ENCODE data around the gene DARS1. TPM values are rescaled to one million over a fixed set of nuclear protein-coding genes. Genes with fewer than 3 reads are reported as not detected.

DARS1 gene
- total and polyA plus RNA-seq, 2 of the 13 experiments (the other 11 are each of a cell fraction or from before 2014, with no cell fraction given): 149 to 230 TPM

DNA sequence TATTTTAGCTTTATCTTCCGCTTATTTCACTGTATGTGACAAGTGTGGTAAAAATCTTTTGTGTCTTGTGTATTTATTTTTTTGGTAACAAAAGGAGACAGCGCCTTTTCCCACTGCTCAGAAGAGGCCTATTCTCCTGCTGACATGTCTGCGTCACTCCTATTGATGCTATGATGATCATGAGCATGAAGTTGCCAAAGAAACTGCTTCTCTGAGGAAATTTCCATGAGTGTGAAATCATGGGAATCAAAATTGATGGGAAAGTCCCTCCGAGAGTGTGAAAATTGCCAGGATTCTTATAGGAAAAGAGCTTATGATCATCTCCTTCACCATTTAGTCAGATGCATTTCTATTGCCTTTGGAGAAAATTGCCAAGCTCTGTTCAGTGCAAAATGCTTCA lies 36.5 kb upstream of the DARS1 start:
- WGBS (ENCODE audit: low lambda C conversion rate): 93% methylated on average over 4 of the region's 4 CpGs
- H3K9ac ChIP-seq (ENCODE audit: insufficient read depth, low read depth, low read length): no peak overlapping the region
- H3K27ac ChIP-seq (ENCODE audit: extremely low read length, insufficient read depth, low read length): no peak overlapping the region
- H3K9me3 ChIP-seq (ENCODE audit: low read length): no peaks in the 10 kb centered on the region
- no peak overlapping the region for H2AFZ ChIP-seq (ENCODE audit: low read length)
- H3K79me2 ChIP-seq (ENCODE audit: insufficient read depth, low read length): no peaks in the 10 kb centered on the region
- no TSS peak for BruUV-seq (replicated peaks)
- FAIRE-seq (no peak), DNase-seq (ENCODE audit: low spot score) (no peak), ATAC-seq (no peak)
- peaks cover 28% of the 10 kb centered on the region for H3K4me1 ChIP-seq (ENCODE audit: insufficient read depth, low read length)
- TF ChIP-seq MXI1 (IDR thresholded peaks at IDR 0.05; ENCODE audit: borderline replicate concordance, low read depth, low read length) (no peak), ZNF781 (CRISPR knock-in tag; IDR thresholded peaks at IDR 0.05; ENCODE audit: borderline replicate concordance, not compliant biosample characterization) (no peak), KDM5B (CRISPR knock-in tag; IDR thresholded peaks at IDR 0.05; ENCODE audit: borderline replicate concordance) (no peak), SAP130 (CRISPR knock-in tag; IDR thresholded peaks at IDR 0.05; ENCODE audit: low read depth) (no peak), AGO2 (optimal IDR thresholded peaks at IDR 0.05; ENCODE audit: low read depth, low read length) (no peak), PCBP1 (IDR thresholded peaks at IDR 0.05; ENCODE audit: borderline replicate concordance, low read depth, low read length) (no peak), ZSCAN20 (CRISPR knock-in tag; IDR thresholded peaks at IDR 0.05; ENCODE audit: borderline replicate concordance) (no peak), NFYB (CRISPR knock-in tag; IDR thresholded peaks at IDR 0.05) (no peak), ZKSCAN5 (CRISPR knock-in tag; IDR thresholded peaks at IDR 0.05) (no peak), KDM3A (CRISPR knock-in tag; IDR thresholded peaks at IDR 0.05; ENCODE audit: low read depth) (no peak), ZFAT (CRISPR knock-in tag; conservative IDR thresholded peaks at IDR 0.05) (no peak), SAFB2 (CRISPR knock-in tag; IDR thresholded peaks at IDR 0.05; ENCODE audit: borderline replicate concordance, low read depth) (no peak)
- TF ChIP-seq, protein P1, sequence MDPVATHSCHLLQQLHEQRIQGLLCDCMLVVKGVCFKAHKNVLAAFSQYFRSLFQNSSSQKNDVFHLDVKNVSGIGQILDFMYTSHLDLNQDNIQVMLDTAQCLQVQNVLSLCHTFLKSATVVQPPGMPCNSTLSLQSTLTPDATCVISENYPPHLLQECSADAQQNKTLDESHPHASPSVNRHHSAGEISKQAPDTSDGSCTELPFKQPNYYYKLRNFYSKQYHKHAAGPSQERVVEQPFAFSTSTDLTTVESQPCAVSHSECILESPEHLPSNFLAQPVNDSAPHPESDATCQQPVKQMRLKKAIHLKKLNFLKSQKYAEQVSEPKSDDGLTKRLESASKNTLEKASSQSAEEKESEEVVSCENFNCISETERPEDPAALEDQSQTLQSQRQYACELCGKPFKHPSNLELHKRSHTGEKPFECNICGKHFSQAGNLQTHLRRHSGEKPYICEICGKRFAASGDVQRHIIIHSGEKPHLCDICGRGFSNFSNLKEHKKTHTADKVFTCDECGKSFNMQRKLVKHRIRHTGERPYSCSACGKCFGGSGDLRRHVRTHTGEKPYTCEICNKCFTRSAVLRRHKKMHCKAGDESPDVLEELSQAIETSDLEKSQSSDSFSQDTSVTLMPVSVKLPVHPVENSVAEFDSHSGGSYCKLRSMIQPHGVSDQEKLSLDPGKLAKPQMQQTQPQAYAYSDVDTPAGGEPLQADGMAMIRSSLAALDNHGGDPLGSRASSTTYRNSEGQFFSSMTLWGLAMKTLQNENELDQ (CRISPR knock-in tag; IDR thresholded peaks at IDR 0.05; ENCODE audit: borderline replicate concordance): no peak
- TF ChIP-seq, protein P2, sequence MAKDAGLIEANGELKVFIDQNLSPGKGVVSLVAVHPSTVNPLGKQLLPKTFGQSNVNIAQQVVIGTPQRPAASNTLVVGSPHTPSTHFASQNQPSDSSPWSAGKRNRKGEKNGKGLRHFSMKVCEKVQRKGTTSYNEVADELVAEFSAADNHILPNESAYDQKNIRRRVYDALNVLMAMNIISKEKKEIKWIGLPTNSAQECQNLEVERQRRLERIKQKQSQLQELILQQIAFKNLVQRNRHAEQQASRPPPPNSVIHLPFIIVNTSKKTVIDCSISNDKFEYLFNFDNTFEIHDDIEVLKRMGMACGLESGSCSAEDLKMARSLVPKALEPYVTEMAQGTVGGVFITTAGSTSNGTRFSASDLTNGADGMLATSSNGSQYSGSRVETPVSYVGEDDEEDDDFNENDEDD (CRISPR knock-in tag; IDR thresholded peaks at IDR 0.05; ENCODE audit: borderline replicate concordance): no peak
- TF ChIP-seq, protein P3, sequence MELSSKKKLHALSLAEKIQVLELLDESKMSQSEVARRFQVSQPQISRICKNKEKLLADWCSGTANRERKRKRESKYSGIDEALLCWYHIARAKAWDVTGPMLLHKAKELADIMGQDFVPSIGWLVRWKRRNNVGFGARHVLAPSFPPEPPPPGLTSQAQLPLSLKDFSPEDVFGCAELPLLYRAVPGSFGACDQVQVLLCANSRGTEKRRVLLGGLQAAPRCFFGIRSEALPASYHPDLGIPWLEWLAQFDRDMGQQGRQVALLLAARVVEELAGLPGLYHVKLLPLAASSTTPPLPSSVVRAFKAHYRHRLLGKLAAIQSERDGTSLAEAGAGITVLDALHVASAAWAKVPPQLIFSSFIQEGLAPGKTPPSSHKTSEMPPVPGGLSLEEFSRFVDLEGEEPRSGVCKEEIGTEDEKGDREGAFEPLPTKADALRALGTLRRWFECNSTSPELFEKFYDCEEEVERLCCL (CRISPR knock-in tag; IDR thresholded peaks at IDR 0.05; ENCODE audit: borderline replicate concordance): no peak
- TF ChIP-seq, protein P4, sequence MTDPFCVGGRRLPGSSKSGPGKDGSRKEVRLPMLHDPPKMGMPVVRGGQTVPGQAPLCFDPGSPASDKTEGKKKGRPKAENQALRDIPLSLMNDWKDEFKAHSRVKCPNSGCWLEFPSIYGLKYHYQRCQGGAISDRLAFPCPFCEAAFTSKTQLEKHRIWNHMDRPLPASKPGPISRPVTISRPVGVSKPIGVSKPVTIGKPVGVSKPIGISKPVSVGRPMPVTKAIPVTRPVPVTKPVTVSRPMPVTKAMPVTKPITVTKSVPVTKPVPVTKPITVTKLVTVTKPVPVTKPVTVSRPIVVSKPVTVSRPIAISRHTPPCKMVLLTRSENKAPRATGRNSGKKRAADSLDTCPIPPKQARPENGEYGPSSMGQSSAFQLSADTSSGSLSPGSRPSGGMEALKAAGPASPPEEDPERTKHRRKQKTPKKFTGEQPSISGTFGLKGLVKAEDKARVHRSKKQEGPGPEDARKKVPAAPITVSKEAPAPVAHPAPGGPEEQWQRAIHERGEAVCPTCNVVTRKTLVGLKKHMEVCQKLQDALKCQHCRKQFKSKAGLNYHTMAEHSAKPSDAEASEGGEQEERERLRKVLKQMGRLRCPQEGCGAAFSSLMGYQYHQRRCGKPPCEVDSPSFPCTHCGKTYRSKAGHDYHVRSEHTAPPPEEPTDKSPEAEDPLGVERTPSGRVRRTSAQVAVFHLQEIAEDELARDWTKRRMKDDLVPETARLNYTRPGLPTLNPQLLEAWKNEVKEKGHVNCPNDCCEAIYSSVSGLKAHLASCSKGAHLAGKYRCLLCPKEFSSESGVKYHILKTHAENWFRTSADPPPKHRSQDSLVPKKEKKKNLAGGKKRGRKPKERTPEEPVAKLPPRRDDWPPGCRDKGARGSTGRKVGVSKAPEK (CRISPR knock-in tag; IDR thresholded peaks at IDR 0.05; ENCODE audit: borderline replicate concordance): no peak
- H4K20me1 ChIP-seq (ENCODE audit: insufficient read depth, low read length): no peaks in the 10 kb centered on the region
- POLR2A ChIA-PET: interaction anchor here (2.2 kb wide), 1 partner anchor 36 kb away, joined by 7 read pairs; the partner anchor contains the start of gene DARS1
- H3K36me3 ChIP-seq (replicated peaks in 1 of 2; ENCODE audit: control insufficient read depth in 1 of 2, insufficient read depth in 2 of 2, low read length in 2 of 2): no peaks in the 10 kb centered on the region
- no peak overlapping the region for H3K4me2 ChIP-seq (ENCODE audit: low read depth, low read length)
- in situ Hi-C loops (cut with HindIII; ENCODE audit: extremely low pct_ligation_motif_present, low pct_unique_long_range_greater_than_20kb) (no loop called here), intact Hi-C loops (cut with micrococcal nuclease; ENCODE audit: unreplicated experiment) (no loop called here)
- CTCF ChIA-PET (ENCODE audit: low intra/inter-chr PET ratio, low total read pairs): no interaction called here
- no peak overlapping the region for H3K4me3 ChIP-seq (replicated peaks in 1 of 3; ENCODE audit: insufficient read depth in 1 of 3, low read depth in 2 of 3, low read length in 3 of 3)
- H3K27me3 ChIP-seq (ENCODE audit: control insufficient read depth in 1 of 2, insufficient read depth in 2 of 2, low read length in 2 of 2): no peaks in the 10 kb centered on the region
